Common myeloid progenitor, CD34-positive (primary cell): ENCODE data around the gene RTL10.
"Not testable (repeated sequence)": the region's sequence is repeated elsewhere in the genome, so short reads cannot be mapped to it uniquely, and the experiment has no call there.

ENCODE experiments used
- CTCF ChIA-PET: fragments of 350-600 bp; sonication (Branson Sonifier 250); formaldehyde crosslinking; loops from one replicate; lab custom pipeline; 2021; ENCODE audit warnings: antibody characterized with exemption; lab: Charles Lee
- POLR2A ChIA-PET: fragments of 350-600 bp; sonication (Branson Sonifier 250); formaldehyde crosslinking; loops from one replicate; lab custom pipeline; 2021; ENCODE audit warnings: antibody characterized with exemption; lab: Charles Lee
- DNase-seq, 3 donors: peaks; one replicate each; pipeline versions ENCODE4 v3.0.0 to v3.0.0-alpha.2; 2013
- H3K27ac ChIP-seq, 2 experiments: 1 replicate in 1 of 2; 2 replicates in 1 of 2; pipeline ENCODE4 v1.7.0; 2013; ENCODE audit warnings: inconsistent platforms in 2 of 2, low read length in 2 of 2, mild to moderate bottlenecking in 2 of 2, low read depth in 1 of 2, moderate library complexity in 1 of 2; ENCODE audit not compliant: severe bottlenecking in 2 of 2, insufficient read depth in 1 of 2, poor library complexity in 1 of 2
- H3K27me3 ChIP-seq, 5 experiments: replicated peaks in 2 of 5; 1 replicate in 3 of 5; 2 replicates in 2 of 5; pipeline versions ENCODE4 v1.6.1 to v1.7.0; 2013; ENCODE audit warnings: low read length in 4 of 5, mild to moderate bottlenecking in 2 of 5, moderate library complexity in 2 of 5, inconsistent platforms in 1 of 5; ENCODE audit not compliant: insufficient read depth in 5 of 5, control insufficient read depth in 4 of 5
- H3K36me3 ChIP-seq, 4 experiments: 1 replicate in 2 of 4; 2 replicates in 2 of 4; pipeline versions ENCODE4 v1.6.1 to v1.7.0; 2013; ENCODE audit warnings: low read length in 3 of 4, control low read depth in 1 of 4, mild to moderate bottlenecking in 1 of 4; ENCODE audit not compliant: control insufficient read depth in 4 of 4, insufficient read depth in 4 of 4
- H3K4me1 ChIP-seq, 4 experiments: 1 replicate in 3 of 4; 2 replicates in 1 of 4; pipeline versions ENCODE4 v1.6.1 to v1.7.1; 2013; ENCODE audit warnings: low read length in 3 of 4, mild to moderate bottlenecking in 3 of 4, control low read depth in 1 of 4, inconsistent platforms in 1 of 4, moderate library complexity in 1 of 4; ENCODE audit not compliant: control insufficient read depth in 4 of 4, insufficient read depth in 4 of 4; ENCODE audit errors: control extremely low read depth in 1 of 4
- H3K4me3 ChIP-seq, 7 experiments: 1 replicate in 4 of 7; 2 replicates in 3 of 7; pipeline versions ENCODE4 v1.5.1 to v1.7.0; 2013; ENCODE audit warnings: mild to moderate bottlenecking in 7 of 7, low read length in 6 of 7, moderate library complexity in 6 of 7, inconsistent platforms in 2 of 7, low read depth in 2 of 7, control low read depth in 1 of 7; ENCODE audit not compliant: insufficient read depth in 4 of 7, control insufficient read depth in 1 of 7; ENCODE audit errors: extremely low read depth in 1 of 7
- H3K9me3 ChIP-seq, 5 experiments: 1 replicate in 4 of 5; 2 replicates in 1 of 5; pipeline versions ENCODE4 v1.6.1 to v1.7.1; 2013; ENCODE audit warnings: low read length in 4 of 5, mild to moderate bottlenecking in 2 of 5, inconsistent platforms in 1 of 5, low read depth in 1 of 5, moderate library complexity in 1 of 5; ENCODE audit not compliant: control insufficient read depth in 4 of 5, insufficient read depth in 2 of 5; ENCODE audit errors: control extremely low read depth in 1 of 5
- WGBS: methylation state at CpG from one replicate; pipeline ENCODE4 v1.1.5; 2013; ENCODE audit not compliant: insufficient coverage; 5-methylcytosine and 5-hydroxymethylcytosine counted together

The RTL10 gene

DNA sequence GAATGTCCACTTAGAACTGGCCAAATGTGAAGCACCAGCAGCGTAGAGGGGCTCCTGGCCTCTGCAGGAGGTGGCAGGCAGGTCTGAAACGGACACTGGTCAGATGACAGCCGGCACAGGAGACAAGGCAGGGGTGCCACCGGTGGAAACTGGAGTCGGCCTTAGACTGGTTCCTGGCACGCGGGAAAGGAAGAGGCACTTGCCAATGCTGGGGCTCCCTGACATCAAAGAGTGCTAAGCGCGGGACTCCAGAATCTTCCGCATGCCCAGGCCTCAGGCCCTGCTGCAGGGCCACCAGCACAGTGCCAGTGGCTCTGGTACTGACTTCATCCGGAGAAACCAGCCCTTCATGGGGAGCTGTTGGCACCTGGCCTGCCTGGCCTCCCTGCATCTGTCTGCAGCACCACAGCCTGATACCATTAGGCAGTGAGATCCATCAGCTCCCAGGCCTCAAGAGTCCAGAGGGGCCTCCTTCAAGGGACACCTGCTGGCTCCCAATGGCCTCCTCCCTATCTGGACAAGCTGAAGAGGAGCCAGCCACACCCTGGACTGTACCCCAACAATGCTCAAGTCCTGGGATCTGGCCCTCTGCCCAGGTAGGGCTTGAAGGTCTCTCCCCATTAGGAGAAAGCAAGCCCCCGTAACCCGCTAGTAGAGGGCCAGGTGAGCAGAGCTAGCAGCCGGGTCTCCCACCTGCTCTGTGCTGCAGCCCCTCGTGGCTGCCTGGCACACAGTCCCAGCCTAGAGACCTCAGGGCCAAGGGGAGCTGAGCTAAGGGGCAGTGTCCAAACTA, 29.7 kb upstream of the RTL10 start:
- Histone ChIP-seq H3K27ac (no peak overlapping the region), H3K36me3 (peaks cover 0 to 12% (median 3%) of the 10 kb centered on the region in 4 experiments), H3K4me1 (peaks cover 0 to 25% (median 17%) of the 10 kb centered on the region in 4 experiments), H3K27me3 (no peaks in the 10 kb centered on the region), H3K9me3 (no peaks in the 10 kb centered on the region), H3K4me3 (no peak overlapping the region)
- CTCF ChIA-PET, result interaction anchor here (1.1 to 1.7 kb wide), 3 partner anchors 8 to 84 kb away, joined by 3 to 6 read pairs (median 4); no protein-coding TSS in a partner anchor
- no peak for DNase-seq
- WGBS, result 95% methylated on average over 15 of the region's 15 CpGs
- POLR2A ChIA-PET, result no interaction called here

DNA sequence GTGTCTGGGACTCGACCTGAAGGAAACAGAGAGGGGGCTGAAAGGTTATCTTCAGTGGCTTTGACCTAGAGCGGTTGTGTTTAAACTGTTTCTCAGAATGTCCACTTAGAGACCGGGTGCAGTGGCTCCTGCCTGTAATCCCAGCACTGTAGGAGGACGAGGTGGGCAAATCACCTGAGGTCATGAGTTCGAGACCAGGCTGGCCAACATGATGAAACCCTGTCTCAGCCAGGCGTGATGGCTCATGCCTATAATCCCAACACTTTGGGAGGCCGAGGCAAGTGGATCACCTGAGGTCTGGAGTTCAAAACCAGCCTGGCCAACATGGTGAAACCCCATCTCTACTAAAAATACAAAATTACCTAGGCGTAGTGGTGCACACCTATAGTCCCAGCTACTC, 28.8 kb upstream of the RTL10 start:
- not testable (repeated sequence) for DNase-seq
- 96% methylated on average over 6 of the region's 8 CpGs for WGBS

DNA sequence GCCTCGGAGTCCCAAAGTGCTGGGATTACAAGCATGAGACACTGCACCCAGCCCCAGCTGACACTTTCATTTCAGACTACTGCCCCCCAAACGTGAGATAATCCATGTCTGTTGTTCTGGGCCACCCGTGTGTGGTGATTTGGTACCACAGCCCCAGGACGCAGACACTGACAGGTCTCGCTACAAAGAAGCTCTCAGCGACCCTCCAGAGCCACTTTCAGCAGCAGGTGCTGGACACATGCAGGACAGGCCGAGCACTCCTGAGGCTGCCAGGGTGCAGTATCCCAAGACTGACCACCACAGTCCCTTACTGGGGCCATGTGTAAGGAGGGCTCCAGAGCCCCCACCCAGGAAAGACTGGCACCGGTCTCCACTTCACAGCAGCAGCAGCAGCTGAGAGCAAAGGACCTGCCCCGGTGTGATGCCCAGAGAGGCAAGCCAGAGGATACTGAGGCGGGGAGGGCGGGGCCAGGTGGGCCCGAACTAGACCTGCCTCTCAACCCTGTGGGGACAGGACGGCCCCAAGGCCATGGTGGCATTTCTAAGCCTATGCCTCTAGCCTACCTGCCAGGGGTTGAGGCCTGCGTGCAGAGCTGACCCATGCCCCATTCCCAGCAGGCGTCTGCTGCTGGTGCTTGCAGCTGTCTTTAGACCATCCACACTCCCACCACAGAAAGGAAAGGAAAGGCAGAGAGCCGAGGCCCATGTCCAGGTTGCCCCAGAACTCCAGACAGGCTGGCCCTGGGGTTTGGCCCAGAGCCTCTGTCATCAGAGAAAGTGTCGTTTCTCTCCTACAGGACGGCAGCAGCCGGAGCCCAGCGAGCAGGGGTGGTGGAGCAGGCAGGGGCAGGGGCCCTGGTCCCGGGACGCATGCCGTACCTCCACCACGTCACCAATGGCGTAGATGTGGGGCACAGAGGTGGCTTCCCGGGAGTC, 28.0 kb upstream of the RTL10 start:
- CTCF ChIA-PET, result no interaction called here
- POLR2A ChIA-PET, result no interaction called here
- WGBS, result 96% methylated on average over 22 of the region's 26 CpGs
- Histone ChIP-seq H3K36me3 (peaks cover 0 to 21% (median under 1%) of the 10 kb centered on the region in 4 experiments), H3K4me1 (peaks cover 0 to 21% (median 17%) of the 10 kb centered on the region in 4 experiments), H3K9me3 (no peaks in the 10 kb centered on the region), H3K27ac (no peak overlapping the region), H3K27me3 (no peaks in the 10 kb centered on the region), H3K4me3 (no peak overlapping the region)
- no peak for DNase-seq

More for the DNA sequence above, 28.8 kb upstream of the RTL10 start:
- H3K9me3 ChIP-seq, POLR2A ChIA-PET, H3K27me3 ChIP-seq, H3K4me3 ChIP-seq, H3K27ac ChIP-seq, CTCF ChIA-PET: not testable (repeated sequence)
- H3K36me3 ChIP-seq, result peaks cover 0 to 14% (median 3%) of the 10 kb centered on the region in 4 experiments
- H3K4me1 ChIP-seq, result peaks cover 0 to 25% (median 17%) of the 10 kb centered on the region in 4 experiments

DNA sequence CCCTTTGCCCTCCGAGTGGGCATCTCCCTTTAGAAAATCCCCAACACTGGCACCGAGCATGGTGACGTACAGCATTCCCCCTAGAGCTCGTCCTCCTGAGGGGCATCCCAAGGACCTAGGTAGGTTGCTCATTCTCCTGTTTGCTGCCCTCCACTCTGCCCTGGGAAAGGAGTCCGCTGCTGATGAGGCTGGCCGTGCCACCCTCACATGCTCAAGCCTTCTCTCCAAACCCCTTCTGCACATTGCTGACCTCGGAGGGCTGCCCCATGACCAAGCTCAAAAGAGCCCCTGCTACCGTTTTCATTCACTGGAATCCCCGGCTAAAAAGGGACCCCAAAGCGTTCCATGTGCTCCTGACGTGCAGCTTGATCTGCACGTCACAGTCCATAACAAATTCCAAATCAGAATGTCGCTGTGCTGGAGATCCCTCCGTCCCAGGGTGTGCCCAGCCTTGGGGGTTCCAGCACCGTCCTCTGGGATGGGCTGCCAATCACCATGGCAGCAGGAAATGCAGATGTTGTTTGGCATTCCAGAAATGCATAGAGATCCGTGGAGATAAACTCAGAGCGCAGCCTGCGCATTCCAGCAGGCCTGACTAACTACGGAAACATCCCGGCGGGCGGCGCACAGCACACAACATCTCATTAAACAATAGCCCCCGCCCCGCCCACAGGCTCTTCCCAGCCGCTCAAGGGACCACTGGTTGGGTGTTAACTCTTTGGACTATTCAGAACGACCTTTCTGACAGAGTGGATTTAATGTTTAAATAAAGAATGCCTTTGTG, 26.3 kb upstream of the RTL10 start:
- POLR2A ChIA-PET, result no interaction called here
- Histone ChIP-seq H3K27me3 (no peaks in the 10 kb centered on the region), H3K4me1 (peaks cover 0 to 3% (median under 1%) of the 10 kb centered on the region in 4 experiments), H3K4me3 (no peak overlapping the region), H3K36me3 (peaks cover 2 to 24% (median 3%) of the 10 kb centered on the region in 4 experiments), H3K27ac (no peak overlapping the region), H3K9me3 (no peaks in the 10 kb centered on the region)
- CTCF ChIA-PET, result no interaction called here
- WGBS, result 98% methylated on average over 23 of the region's 27 CpGs
- no peak for DNase-seq

DNA sequence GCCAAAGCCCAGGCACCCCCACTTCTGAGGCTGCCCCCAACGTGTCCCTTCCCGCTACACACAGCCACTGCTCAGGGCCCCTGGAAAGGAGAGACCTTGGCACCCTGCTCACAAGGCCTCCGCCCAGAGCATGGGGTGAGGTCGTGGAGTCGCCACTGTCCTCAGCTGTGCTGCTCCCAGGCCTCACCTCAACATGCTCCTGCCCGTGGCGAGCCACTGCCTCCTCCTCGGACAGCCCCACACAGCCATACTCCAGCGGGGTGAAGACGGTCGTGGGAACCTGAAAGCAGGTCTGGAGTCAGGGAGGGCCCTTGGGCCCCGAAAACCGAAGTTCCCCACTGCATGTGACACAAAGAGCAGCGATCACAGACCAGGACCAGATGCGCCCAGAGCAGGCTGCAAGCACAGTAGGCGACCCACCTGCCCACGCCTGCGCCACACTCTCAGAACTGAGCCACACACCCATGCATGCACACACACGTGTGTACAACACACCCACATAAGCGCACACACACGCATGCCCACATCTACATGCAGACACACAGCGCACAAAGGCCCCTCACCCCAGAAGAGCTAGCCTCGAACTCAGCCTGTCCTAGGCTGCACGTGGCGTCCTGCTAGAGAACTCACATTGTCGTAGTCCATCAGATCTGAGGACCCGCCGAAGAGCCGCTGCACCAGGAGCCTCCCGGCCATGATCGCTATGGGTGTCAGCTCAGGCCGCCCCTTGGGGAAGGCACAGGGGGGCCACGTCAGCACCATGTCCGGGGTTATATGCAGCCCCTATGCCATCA, 25.5 kb upstream of the RTL10 start:
- H3K9me3 ChIP-seq, result no peaks in the 10 kb centered on the region
- ChIA-PET CTCF (no interaction called here), POLR2A (no interaction called here)
- H3K27ac ChIP-seq, result no peak overlapping the region
- 98% methylated on average over 32 of the region's 34 CpGs for WGBS
- no peaks in the 10 kb centered on the region for H3K27me3 ChIP-seq
- no peak overlapping the region for H3K4me3 ChIP-seq
- DNase-seq, result no peak
- no peaks in the 10 kb centered on the region for H3K4me1 ChIP-seq
- peaks cover 2 to 24% (median 3%) of the 10 kb centered on the region in 4 experiments for H3K36me3 ChIP-seq

DNA sequence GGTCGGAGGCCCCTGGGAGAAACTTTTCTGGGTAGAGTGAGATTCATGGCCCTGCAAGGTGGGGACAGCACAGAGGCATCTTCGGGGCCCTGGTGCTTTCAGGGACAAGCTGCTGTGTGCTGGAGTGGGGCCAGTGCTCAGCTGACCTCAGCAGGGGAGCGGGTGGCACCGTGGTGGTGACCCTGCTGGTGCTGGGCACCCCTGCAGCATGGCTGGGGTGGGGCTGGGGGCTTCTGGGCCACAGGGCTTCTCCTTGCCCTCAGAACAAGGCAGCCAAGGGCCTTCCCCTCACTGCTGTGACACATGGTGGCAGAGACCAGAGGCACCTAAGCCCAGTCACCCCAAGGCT, 24.9 kb upstream of the RTL10 start:
- Histone ChIP-seq H3K36me3 (peaks cover 2 to 24% (median 3%) of the 10 kb centered on the region in 4 experiments), H3K4me1 (no peaks in the 10 kb centered on the region), H3K27me3 (no peaks in the 10 kb centered on the region), H3K4me3 (no peak overlapping the region), H3K27ac (no peak overlapping the region), H3K9me3 (no peaks in the 10 kb centered on the region)
- POLR2A ChIA-PET, result no interaction called here
- WGBS, result 98% methylated on average over 4 of the region's 4 CpGs
- CTCF ChIA-PET, result no interaction called here
- DNase-seq, result no peak
